ENCODE results near the gene FLAD1.

FLAD1 gene

DNA sequence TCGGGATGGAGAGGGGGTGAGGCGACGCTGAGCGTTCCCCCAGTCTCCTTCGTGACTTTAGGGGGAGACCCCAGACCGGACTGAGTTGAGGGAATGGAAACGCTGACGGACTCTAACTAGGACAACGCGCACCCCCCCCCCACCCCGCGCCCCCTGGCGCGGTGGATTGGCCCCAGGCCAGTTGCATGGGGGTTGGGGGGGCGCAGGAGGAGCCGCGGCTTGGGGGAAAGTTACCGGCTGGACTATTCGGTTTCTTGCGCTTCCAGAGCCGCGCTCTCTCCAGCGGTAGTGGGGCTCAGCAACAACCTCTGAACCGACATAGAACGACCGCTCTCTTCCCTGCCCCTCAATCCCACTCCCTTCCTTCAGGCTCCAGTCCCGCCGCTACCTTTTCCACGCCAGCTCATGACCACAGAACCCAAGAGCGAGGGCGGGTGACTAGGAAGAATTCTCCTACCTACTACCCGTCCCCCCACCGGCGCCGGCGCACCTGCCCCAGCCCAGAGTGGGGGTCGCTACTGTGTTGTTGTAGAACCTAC, 20.2 kb downstream of the FLAD1 start:
- DNase-seq (ENCODE audit: low read depth in 2 of 2) = no peak

DNA sequence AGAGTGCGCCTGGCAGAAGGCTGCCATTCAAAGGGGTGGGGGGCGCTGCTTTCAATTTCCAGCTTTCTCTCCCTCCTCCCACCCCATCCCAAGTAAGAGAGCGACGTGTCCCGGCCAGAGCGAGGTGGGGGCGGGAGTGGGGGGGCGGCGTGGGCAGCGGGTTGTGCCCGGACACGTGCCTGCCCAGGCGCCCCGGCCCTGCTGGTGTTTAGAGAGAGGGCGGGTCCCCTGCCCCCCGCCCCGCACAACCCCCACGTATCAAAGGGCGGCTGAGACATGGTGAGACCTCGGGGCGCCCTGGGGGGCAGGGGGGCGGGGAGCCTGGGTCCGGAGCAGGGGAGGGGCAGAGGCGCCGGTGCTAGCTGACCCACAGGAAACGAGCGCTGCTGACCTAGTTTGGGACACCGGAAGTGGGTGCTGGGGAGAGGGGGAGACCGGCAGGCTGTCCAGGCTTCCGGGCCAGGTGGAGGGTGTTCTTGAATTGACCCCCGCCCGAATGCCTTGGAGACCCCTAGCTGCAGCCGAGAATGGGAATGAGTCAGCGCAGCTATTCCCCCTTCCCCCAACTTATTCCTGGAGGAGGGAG, 20.7 kb downstream of the FLAD1 start:
- DNase-seq (ENCODE audit: low read depth in 2 of 2) = no peak

DNA sequence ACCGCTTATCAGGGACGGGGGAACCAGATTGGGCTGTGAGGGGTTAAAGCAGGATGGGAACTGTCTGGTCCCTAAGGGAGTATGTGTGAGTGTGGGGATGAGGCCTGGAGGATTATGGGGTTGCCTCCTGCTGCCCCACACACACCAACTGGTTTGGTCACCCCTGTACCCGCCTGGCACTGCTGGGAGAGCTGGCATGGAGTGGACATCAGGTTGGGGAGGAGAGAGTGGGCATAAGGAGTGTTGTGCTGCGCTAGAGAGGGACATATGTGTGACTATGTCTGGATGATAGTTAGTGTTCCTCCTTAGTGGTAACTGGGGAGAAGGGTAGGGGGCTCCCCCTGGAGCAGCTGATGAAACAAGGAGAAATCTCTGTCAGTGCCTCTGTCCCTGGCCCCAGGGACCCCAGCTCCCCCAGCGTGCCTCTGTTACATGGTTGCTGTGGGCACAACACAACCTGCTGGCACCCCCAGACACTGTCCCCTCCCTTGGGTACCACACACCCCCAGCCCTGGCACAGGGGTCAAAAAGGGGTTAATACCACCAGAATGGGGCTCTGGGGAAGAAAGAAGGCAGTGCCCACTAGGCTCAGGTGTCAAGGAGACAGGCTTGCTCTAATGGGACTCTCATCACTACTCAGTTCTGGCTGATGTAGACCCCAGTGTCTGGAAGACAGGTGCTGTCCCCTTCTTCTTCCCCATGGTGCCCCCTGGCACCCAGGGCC, 21.4 kb downstream of the FLAD1 start:
- DNase-seq (ENCODE audit: low read depth in 2 of 2) = no peak

DNA sequence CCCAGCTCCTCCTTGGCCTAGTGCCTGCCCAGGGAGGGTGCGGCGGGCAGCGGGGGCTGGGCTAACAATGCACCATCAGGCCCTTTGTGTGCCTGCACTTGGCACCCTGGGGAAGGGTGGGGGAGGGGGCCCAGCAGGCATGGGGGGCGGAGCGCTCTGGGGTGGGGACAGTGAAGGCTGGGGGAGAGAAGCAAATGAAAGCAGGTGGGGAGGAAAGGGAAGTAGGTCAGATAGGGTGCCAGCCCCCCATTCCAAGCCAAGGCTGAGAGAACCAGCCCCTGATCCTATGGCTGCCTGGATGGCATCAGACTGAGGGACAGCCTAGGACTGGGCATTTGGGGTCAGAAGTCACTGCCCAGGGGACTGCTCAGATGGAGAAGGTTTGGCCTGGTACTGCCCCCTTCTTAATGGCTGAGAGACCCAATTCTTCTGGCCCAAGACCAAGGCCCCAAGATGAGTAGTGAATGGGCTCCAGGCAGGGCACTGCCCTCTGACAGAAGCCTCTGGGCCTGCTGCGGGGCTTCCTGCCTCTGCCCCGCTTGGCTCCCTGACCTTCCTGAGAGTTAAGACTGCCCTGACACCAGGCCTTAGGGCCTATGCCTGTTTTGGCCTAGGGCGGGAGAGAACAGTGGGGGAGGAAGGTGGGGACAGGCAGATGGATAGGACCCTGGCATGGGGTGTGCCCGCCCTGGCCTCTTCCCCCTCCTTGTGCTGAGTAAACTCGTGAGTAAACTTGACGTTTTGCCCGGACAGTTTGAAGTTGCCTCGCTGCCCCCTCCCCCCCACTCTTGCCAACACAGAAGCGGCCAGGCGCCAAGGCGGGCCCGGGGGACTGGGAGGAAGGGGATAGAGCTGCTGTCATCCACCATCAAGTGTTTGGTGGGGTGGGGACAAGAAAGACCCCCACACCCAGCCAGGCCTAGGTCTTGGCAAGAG, 22.2 kb downstream of the FLAD1 start:
- DNase-seq (ENCODE audit: low read depth in 2 of 2) = no peak

DNA sequence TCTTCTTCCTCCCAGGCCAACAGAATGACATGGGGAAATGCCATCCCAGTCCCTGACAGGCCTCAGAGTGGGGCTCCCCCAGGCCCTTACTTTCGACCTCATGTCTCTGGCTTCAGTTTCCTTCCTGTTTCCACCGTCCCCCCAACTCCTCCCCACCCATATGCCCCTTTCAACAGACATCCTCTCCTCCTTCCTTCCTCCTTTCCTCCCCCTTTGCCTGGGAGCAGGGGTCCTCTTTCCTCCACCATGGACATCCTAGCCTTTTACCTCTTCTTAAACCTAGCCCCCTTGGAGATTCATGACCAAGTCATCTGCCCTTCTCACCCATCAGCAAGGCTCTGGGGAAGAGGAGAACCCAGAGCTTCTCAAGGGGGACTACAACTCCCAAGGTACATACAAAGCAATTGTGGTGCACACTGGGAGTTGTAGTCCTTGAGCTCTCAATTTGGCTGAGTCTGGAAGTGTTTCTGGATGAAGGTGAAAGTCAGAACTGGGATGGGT, 23.5 kb downstream of the FLAD1 start:
- DNase-seq (ENCODE audit: low read depth in 2 of 2) = no peak

DNA sequence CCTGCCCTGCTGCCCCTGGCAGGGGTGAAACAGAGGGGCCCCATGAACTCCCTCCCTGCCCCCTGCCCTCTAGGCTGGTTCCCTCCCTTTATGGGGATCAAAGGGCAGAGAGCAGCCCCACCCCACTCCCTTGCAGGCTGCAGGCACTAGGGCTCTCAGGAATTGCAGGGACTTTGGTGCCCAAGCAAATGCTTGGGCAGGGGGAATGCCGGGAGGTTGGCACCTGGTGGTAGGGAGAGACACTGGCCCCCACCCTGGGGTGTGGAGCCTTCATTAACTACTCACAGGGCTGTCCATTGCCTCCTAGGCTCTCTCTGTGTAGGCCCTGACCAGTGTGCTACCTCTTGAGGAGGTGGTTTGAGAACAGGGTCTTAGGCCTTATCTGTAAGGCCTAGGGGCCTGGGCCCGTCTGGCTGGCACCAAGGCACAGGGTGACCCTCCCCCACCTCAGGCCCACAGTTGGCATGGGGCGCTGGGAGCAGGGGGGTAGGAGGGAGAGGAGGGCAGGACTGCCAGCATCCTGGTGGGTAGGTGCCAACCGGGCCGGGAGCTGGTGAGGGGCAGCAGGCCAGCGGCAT, 24.2 kb downstream of the FLAD1 start:
- no peak for DNase-seq (ENCODE audit: low read depth in 2 of 2)

DNA sequence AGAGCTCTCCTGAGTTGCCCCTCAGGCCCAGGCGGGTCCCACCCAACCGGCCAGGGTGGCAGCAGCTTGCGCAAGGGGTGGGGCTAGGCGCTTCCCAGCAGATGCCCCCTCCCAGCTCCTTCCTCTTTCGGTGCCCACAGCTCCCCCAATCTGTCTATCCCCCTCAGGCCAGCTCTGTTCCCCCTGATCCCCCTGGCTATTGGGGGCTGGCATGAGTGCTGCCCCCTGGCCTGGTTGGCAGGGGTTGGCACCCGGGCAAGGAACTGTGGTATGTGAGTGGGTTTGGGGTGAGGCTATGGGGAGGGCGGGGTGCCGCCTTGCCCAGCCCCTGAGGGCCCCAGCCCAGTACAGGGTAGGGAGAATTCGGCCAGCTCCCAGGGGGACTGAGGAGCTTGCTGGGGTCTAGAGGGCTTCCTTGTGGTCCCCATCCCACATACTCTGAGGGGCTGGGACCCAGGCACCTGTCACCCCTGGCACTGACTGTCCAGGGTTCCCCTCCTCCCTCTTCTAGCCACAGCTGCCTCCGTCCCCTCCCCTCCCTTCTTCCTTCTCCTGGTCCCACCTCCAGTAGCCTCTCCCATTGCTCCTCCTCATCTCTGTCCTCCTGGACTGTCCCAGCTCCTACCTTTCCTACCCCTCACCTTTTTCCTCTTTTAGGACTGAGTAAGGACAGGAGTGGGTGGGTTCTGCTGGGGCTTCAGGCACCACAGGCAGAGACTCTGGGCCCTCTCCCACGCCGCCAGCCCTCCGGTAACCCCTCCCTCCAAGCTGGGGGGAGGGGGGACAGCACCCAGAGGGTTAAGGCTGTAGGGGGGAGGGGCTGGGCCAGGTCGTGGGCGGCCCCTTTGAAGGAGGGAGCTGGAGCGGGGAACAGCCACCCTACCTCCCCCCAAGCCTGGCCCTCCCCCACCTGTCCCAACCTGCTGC, 25.1 kb downstream of the FLAD1 start:
- no peak for DNase-seq (ENCODE audit: low read depth in 2 of 2)

DNA sequence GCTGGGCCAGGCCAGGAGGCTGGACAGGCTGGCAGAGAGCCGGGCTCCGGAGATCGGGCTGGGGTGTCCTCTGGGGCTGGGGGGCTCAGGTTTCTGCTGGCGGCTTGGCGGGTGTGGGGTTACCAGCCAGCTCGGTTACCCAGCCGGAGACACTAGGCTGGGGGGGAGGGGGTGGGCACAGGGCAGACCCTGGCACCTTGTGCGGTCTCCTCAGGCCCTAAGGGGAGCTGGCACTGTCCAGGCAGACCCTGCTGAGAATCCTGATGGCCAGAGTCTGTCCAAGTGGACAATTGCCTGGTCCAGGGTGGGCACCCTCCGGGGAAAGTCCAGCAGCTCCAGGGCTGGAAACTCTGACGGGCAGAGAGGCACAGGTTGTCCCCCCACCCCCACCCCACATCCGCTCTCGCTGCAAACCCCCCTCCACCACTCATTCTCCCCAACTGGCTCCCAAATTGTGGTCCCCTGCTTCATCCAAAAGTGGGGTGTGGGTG, 26.1 kb downstream of the FLAD1 start:
- no peak for DNase-seq (ENCODE audit: low read depth in 2 of 2)

DNA sequence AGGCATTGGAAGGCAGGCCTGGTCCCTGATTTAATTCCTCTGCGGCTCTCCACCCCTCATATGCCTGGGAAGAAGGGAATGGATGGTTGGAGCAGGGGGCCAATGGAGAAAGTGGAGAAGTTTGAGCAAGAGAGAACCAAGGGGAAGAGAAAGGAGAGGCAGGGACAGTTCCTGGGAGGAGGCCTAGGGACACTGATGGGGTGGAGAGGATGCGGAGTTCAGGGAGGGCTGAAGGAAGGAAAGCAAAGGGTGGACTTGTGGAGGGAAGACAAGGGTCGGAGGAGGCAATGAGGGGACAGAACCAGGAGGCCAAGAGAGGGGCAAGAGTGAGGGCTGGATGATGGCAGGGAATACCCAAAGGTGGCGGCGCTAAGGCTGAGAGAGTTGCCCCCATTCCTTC, 26.6 kb downstream of the FLAD1 start:
- DNase-seq (ENCODE audit: low read depth in 2 of 2) = no peak

DNA sequence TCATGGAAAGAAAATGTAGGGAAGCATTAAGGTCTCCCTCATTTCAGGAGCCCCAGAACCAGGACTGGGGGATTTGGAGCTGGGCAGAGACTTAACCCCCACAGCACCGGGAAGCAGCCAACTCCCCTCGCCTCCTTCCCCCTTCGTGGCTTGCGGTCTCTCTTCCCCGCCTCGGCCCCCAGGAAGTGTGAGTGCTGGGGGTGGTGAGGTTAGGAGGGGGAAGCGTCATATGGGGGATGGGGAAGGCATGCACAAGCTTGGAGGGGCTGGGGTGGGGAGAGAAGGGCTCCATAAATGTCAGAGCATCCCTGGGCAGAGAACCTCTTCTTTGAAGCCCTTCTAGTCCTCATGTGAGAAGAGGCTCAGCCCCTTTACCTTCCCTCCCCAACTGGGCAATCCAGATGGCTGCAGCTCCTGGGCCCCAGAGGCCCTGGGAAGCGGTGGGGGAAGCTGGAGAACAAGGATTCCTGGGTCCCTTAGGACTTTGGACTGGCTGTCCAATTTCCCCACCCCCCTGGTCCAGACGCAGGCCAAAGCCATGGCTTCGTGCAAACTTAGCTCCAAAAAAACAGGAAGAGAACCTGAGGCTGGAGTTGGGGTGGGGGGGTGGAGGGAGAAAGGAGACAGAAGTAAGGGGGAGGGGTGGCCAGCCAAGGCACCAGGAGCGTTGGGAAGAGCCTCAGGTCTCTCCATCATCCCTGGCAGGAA, 27.2 kb downstream of the FLAD1 start:
- DNase-seq (ENCODE audit: low read depth in 2 of 2) = no peak

DNA sequence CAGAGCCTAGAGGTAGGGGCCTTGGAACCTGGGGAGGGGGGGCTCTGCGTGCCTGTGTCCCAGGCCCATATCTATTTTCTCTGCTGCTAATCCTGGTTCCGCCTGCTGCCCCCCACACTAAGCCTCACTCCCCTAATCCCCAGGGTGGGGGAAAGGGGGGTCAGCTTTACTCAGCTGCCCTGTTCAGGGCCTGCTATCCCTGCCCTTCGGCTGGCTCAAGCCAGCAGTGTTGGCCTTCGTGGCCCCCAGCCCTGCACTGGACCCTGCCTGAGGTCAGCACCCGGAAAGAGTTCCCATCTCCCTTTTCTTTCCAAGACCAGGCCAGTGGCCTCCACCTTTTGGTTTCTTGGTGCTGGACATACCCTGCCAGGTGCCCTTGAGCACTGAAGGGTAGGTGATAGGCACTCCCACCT, 27.9 kb downstream of the FLAD1 start:
- no peak for DNase-seq (ENCODE audit: low read depth in 2 of 2)

DNA sequence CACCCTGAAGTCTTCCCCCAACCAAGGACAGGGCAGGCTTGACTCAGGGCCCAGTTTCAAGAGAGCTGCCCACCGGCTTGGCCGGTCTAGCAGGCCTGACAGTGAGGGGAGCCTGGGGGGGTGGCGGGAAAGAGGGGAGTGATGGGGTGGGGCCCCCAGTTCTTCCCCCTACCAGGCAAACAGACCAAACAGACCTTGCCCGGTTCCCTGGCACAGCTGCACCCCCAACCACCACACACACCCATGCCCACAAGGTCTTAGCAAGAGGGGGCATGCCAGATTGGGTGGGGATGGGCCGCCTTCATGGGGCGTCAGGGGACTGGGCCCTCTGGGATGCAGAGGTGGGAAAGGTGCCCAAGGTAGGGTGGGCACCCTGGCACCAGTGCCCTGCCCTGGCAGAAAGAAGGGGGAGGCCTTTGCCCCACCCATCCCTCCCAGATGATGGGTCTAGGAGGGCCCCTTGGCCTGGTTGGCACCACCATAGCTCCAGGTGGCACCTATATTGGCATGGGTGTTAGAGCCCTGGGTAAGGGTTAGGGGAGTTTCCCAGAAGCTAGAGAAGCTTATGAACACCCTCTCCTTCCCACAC, 28.4 kb downstream of the FLAD1 start:
- no peak for DNase-seq (ENCODE audit: low read depth in 2 of 2)

DNA sequence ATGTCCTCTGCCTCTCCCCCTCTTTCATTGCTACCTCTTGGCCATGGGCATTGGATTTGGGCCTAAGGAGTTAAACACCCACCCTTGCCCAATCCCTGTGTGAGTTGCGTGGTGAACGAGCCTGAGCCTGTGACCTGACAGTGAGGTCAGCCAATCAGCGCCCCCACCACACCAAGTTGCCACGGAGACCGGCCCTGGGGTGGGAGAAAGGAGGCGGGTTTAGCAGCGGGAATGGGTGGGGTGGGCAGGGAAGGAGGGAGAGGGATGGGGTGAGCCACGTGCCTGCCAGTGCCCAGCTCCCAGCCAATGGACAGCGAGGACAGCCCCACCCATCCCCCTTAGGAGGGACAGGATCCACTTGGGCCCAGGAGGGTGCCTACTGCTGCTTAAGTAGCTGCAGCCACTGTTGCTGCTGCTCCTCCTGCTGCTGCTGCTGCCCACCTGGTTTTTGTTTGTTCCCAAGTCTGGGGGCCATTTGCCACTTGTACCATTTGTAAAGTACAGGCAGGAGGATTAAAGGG, 28.9 kb downstream of the FLAD1 start:
- no peak for DNase-seq (ENCODE audit: low read depth in 2 of 2)

DNA sequence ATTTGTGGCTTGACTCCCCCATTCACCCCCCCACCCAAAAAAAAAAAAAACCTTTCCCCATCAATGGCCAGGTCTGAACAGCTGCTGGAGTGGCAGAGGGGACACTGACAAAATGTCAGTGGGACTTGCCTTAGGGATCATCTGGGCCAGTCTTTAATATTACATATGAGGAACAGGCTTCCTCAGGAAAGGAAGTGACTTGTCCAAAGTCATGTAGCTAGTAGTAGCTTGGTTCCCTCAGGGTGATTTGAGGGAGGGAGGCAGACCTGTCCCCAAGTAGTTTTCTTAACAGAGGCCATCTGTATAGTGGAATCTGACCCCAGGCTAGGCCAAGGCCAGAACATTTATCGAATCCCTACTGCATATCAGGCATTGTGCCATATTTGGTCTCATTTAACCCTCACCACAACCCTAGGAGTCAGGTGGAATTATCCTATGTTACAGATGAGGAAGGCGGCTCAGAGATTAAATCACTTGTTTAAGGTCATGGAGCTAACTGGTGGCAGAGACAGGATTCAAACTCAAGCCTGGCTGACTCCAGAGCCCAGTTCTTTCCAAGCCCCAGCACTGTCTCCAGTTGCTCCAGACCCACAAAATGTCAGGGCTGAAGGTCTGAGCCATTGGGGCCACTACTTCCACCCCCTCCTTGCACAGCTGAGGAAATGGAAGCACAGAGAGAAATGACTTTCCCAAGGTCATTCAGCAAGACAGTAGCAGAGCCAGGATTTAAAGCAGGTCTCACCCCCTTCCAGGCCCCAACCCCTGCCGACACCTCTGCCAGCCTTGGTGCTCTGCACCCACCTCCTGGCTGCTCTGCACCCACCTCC, 29.8 kb downstream of the FLAD1 start:
- no peak for DNase-seq (ENCODE audit: low read depth in 2 of 2)

DNA sequence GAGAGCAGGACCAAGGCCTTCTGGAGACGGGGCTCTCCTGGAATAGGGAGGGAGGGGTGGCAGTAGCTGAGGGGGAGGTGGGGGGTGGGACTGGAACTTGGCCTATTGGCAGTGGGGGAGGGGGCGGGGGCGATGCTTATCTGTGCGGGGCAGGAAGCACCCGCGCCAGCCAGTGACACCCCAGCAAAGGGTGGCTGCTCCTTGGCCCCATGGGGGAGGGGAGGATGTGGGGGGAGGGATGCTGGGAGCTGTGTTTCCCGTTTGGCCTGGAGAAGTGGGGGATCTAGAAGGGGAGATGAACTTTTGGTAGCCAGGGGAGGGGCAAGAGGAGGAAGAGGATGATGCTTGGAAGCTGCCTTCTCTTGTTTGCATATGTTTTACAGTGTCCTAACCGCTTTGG, 30.5 kb downstream of the FLAD1 start:
- DNase-seq (ENCODE audit: low read depth in 2 of 2) = no peak

DNA sequence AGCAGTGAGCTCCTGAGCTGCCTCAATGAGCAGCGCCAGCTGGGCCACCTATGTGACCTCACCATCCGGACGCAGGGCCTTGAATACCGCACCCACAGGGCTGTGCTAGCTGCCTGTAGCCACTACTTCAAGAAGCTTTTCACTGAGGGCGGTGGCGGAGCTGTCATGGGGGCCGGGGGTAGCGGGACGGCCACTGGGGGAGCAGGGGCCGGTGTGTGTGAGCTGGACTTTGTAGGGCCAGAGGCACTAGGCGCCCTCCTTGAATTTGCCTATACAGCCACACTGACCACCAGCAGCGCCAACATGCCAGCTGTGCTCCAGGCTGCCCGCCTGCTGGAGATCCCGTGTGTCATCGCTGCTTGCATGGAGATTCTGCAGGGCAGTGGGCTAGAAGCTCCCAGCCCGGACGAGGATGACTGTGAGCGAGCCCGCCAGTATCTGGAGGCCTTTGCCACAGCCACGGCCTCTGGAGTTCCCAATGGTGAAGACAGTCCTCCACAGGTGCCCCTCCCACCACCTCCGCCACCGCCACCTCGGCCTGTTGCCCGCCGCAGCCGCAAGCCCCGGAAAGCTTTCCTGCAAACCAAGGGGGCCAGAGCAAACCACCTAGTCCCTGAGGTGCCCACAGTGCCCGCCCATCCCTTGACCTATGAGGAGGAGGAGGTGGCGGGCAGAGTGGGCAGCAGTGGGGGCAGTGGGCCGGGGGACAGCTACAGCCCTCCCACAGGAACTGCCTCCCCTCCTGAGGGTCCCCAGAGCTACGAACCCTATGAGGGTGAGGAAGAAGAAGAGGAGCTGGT, 31.8 kb downstream of the FLAD1 start:
- DNase-seq (ENCODE audit: low read depth in 2 of 2) = no peak

DNA sequence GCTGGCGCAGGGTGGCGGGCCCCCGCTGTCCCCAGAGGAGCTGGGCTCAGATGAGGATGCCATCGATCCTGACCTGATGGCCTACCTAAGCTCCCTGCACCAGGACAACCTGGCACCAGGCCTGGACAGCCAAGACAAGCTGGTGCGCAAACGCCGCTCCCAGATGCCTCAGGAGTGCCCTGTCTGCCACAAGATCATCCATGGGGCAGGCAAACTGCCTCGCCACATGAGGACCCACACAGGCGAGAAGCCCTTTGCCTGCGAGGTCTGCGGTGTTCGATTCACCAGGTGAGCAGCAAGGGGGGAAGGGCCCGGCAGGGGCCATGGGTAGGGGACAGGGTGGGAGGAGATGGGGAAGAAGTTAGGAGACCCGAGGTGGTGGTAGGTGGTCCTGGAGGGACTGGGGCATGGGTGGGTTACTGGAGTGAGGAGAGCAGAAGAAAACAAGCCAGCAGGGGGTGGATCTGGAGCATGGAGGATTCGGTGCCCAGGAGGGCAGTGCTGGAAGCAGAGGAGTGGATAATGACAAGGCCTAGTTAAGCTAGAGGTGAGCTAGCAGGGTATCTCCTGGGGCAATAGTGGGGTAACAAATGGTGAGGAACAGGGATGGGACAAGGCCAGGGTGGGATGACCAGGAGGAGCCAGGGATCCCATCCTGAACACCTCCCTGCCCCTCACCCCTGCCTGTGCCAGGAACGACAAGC, 32.5 kb downstream of the FLAD1 start:
- no peak for DNase-seq (ENCODE audit: low read depth in 2 of 2)
